ENCODE results near the gene FBP1. TPM values are rescaled to one million over a fixed set of nuclear protein-coding genes. Genes with fewer than 3 reads are reported as not detected.

Gene FBP1
- total RNA-seq, 1 experiment from 2014 or later = 1.9 TPM

DNA sequence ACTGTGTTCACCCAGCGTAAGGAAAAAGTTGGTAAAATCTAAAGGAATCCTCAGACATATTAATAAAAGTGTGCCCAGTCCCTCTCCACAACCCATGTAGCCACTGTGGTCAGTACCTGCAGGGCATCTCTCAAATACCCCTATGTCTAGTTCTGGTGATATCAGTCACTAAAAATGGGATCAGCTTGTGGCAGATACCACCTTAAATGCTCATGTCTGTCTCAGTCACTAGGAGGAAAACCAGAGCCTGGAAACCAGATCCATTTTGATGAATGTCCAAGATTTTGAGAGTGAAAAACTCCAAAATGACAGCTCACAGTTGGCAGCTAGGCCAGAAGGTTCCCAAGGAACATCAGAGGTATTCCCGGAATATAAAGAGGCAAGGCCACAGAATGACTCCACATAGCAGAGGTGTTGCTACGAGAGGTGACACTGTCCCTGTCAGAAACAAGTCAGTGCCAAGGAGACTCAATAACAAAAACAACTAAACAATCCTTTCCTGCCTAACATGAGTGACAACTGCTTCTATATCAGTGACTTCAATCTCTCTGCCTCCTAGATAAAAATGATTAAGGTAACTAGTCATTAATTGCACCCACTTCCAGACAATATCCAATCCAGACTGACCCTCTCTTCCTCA is 70.9 kb downstream of the FBP1 start:
- Histone ChIP-seq H3K4ac (ENCODE audit: low read depth, low read length) (no peak overlapping the region), H3K56ac (ENCODE audit: insufficient read length, low read depth, low read length) (no peak overlapping the region), H2AFZ (ENCODE audit: low read length) (no peak overlapping the region), H4K20me1 (ENCODE audit: control insufficient read depth, insufficient read depth, insufficient read length) (no peaks in the 10 kb centered on the region), H3K18ac (ENCODE audit: insufficient read length, low read depth, low read length) (no peak overlapping the region), H3K14ac (ENCODE audit: insufficient read depth, low read length) (no peak overlapping the region), H4K5ac (ENCODE audit: insufficient read length, low read depth, low read length) (no peak overlapping the region), H3K79me2 (ENCODE audit: insufficient read depth, low read length) (no peaks in the 10 kb centered on the region), H3K27ac (ENCODE audit: insufficient read length, low read depth, low read length) (no peak overlapping the region), H3K9me3 (ENCODE audit: control insufficient read depth, low read depth, low read length) (no peaks in the 10 kb centered on the region), H2BK120ac (ENCODE audit: low read depth, low read length, poor library complexity, severe bottlenecking) (no peak overlapping the region), H4K91ac (ENCODE audit: insufficient read length, low read depth, low read length) (no peak overlapping the region), H2BK15ac (ENCODE audit: low read depth, low read length) (no peak overlapping the region), H2BK20ac (ENCODE audit: low read depth, low read length, poor library complexity, severe bottlenecking) (no peak overlapping the region), H4K8ac (replicated peaks; ENCODE audit: insufficient read length, low read depth, low read length) (no peak overlapping the region), H3K23me2 (ENCODE audit: insufficient read length, low read depth, low read length, poor library complexity, severe bottlenecking) (no peaks in the 10 kb centered on the region), H3T11ph (ENCODE audit: low read length) (no peak overlapping the region), H3K79me1 (ENCODE audit: insufficient read depth, low read depth, low read length, poor library complexity, severe bottlenecking) (no peaks in the 10 kb centered on the region), H3K27me3 (ENCODE audit: insufficient read depth, low read length) (no peaks in the 10 kb centered on the region), H2BK5ac (ENCODE audit: insufficient read length, low read length) (no peak overlapping the region), H3K4me2 (ENCODE audit: insufficient read depth, insufficient read length, low read length) (no peak overlapping the region), H3K23ac (ENCODE audit: insufficient read length, low read depth, low read length) (no peak overlapping the region), H3K9ac (ENCODE audit: extremely low read depth, insufficient read length, low read length) (no peak overlapping the region), H2BK12ac (ENCODE audit: insufficient read length, low read depth, low read length) (no peak overlapping the region), H3K4me1 (ENCODE audit: insufficient read depth, low read length) (no peaks in the 10 kb centered on the region; the same call in 1 of the 2 replicates), H2AK5ac (ENCODE audit: insufficient read length, low read length) (no peak overlapping the region)
- no peak for DNase-seq
- Mint-ChIP-seq H3K27ac (no peak overlapping the region), H3K4me3 (no peak overlapping the region), H3K9me3 (no peaks in the 10 kb centered on the region; a peak in 2 of 5 replicates), H3K4me1 (peaks cover 15% of the 10 kb centered on the region in 2 experiments), H3K27me3 (ENCODE audit: low read depth) (peaks cover 13% of the 10 kb centered on the region), H3K36me3 (ENCODE audit: insufficient read depth in 1 of 3, low read depth in 3 of 3) (peaks cover 8 to 13% (median 11%) of the 10 kb centered on the region in 3 experiments)
- no peak for TF ChIP-seq CTCF (conservative IDR thresholded peaks at IDR 0.05)
- WGBS (ENCODE audit: extremely low coverage, insufficient read length, low lambda C conversion rate) = no CpG with 5 or more reads among the region's 3 CpGs

Measured in H9 (cell line).